ENCODE data around the gene UCK1. TPM values are rescaled to one million over a fixed set of nuclear protein-coding genes. Genes with fewer than 3 reads are reported as not detected.

Gene UCK1
- total RNA-seq, 1 donor from 2014 or later: 24.6 TPM

DNA sequence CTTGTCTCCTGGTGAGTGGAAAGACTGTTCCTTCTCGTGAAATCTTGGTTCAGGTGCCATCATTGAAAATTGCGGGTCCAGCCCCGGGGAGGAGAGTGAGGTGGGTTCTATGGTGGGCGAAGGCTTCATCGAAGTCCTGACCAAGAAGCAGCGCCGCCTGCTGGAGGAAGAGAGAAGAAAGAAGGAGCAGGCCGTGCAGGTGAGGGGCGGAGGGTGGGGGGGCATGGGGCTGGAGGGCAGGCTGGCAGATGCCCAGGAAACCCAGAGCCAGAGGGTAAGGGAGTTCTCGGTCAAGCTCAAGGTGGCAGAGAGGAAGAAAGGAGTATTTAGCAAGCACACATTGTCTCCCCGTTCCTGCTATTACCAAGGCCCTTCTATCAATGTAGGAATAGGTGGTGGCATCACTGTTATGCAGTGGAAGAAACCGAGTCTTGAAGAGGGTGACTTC lies 52.6 kb downstream of the UCK1 start:
- DNase-seq (ENCODE audit: low spot score): no peak

DNA sequence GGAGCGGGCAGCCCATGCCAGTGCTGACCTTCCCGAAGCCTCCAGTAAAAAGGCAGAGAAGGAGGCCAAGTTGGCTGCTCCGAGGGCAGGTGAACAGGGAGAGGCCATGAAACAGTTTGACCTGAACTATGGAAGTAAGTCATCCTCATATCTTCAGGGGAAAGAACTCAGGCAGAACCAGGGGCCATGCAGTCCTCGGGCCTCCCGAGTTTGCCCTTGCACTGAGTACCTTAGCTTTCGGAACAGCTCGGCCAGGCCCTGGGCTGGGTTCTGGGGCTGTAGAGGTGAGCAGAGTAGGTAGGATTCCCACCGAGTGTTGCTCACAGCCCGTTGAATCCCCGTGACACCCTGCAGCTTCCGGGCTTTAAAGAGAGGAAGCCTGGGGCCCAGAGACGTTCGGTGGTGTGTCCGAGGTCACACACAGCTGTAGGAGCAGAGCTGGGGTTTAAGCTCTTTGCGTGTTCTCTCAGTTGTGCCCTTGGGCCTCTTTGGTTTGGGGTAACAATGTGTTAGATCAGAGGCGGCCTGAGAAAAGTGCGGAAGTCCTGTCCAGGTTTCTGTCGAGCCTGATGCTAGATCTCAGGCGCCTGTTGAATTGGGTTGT lies 53.1 kb downstream of the UCK1 start:
- no peak for DNase-seq (ENCODE audit: low spot score)

DNA sequence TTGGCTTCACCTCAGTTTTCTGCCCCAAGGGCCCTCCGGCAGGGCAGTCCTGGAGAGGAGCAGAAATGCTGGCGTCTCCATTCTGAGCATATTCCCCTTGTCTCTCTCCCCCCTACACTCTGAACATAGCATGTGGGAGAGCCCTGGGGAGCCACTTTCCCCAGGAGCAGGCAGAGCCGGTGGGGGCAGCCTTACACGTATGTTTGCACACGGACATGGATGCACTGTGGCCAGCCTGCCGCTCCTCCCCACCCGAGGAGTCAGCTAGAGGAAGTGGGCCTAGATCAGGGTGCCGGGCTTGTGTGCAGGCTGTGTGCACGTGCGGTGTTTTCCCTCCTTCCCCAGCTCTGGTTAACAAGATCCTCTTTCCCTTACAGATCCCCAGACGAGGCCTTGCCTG lies 53.7 kb downstream of the UCK1 start:
- no peak for DNase-seq (ENCODE audit: low spot score)

DNA sequence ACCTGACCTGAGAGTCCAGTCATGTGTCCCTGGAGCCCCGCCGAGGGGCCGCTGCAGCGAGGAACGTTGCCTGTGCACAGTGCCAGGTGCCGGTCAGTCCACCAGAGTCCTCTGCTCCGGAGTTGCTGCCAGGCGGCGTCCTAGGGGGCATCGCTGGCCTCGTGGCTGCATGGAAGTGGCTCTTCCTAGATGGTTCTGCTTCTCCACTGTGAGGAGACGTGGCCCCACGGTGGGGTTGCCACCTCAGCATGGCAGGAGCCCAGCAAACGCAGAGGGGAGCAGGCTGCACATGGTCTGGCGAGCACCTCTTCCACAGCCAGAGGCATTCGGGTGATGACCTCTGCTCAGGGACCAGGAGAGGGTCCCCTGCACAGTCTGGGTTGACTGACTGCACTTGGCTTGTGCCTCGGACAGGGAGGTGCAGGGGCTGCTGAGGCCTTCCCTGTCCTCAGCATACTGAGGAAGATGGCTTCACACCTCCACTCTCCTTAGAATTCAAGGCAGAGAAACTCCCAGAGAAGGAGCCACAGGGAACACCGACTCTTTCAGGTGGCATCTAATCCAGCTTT lies 54.2 kb downstream of the UCK1 start:
- DNase-seq (ENCODE audit: low spot score): no peak

DNA sequence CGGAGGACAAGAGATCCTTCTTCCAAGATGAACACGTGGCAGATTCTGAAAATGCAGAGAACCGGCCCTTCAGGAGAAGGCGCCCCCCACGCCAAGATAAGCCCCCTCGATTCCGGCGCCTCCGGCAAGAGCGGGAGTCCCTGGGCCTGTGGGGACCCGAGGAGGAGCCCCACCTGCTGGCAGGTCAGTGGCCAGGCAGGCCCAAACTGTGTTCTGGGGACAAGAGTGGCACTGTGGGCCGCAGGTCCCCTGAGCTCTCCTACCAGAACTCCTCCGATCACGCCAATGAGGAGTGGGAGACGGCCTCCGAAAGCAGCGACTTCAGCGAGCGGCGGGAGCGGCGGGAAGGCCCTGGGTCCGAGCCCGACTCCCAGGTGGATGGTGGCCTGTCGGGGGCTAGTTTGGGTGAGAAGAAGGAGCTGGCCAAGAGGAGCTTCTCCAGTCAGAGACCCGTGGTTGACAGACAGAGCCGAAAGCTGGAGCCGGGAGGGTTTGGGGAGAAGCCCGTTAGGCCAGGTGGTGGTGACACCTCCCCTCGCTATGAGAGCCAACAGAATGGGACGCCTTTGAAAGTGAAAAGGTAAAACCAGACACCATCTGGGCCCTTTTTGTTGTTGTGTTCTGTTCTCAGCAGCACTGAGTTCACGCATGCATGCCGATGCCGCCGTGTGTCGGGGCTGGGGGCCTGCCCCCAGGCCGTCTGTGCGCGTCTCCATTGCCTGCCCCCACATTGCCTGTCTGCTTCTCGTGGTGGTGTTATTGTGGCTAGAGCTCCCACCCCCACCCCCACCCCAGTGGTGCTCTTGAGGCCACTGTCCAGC lies 54.9 kb downstream of the UCK1 start:
- DNase-seq (ENCODE audit: low spot score): no peak

DNA sequence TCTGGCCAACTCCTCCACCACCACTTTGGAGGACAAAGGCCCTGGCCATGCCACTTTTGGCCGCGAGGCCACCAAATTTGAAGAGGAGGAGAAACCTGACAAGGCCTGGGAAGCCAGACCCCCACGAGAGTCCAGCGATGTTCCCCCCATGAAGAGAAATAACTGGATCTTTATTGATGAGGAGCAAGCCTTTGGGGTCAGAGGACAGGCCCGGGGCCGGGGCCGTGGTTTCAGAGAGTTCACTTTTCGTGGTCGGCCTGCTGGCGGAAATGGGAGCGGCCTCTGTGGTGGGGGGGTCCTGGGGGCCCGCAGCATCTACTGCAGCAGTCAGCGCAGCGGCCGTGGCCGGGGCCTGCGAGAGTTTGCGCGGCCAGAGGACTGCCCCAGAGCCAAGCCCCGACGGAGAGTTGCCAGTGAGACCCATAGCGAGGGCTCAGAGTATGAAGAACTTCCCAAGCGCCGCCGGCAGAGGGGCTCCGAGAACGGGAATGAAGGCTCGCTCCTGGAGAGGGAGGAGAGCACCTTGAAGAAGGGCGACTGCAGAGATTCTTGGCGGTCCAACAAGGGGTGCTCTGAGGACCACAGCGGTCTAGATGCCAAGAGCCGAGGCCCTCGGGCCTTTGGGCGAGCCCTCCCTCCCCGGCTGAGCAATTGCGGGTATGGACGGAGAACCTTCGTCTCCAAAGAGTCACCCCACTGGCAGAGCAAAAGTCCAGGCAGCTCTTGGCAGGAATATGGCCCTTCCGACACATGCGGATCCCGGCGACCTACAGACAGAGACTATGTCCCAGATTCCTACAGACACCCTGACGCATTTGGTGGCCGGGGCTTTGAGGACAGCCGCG lies 55.7 kb downstream of the UCK1 start:
- no peak for DNase-seq (ENCODE audit: low spot score)

DNA sequence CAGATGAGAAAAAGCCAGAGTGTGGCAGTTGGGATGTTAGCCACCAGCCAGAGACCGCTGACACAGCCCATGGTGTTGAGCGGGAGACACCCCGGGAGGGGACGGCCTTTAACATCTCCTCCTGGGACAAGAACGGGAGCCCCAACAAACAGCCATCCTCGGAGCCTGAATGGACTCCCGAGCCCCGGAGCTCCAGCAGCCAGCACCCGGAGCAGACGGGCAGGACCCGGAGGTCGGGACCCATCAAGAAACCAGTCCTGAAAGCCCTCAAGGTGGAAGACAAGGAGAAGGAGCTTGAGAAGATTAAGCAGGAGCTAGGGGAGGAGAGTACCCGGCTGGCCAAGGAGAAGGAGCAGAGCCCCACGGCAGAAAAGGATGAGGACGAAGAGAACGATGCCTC lies 56.4 kb downstream of the UCK1 start:
- peak; percentile 59 for DNase-seq (ENCODE audit: low spot score)

DNA sequence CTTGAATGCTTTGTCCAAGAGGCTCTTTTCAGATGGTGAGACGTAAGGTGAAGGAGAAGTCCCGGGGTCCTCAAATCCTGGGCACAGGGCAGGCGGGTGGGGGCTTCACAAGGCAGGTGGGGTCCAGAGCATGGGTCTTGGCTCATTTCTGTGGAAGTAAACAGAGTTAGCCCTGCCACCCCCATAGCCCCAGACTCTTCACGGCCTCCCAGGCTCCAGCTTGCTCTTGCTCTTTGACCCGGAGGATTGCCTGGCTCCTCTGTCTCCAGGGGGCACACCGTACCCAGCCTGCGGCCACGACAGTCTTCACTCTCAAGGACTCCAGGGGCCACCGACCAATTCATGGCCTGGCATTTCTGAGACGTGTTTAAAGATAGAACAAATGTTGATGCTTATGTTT lies 57.2 kb downstream of the UCK1 start:
- DNase-seq (ENCODE audit: low spot score): peak; percentile 72

Other genes starting within 250 kb of the UCK1 start
- gene PLPP7, start 241.5 kb downstream of the UCK1 start, total RNA-seq: 13.9 TPM
- gene PRRC2B, start 137.2 kb downstream of the UCK1 start, total RNA-seq: 185 TPM
- 17.3 TPM for gene POMT1, start 28.3 kb downstream of the UCK1 start, total RNA-seq
- gene PRRT1B, start 14.3 kb upstream of the UCK1 start, total RNA-seq: not detected
- 106 TPM for gene RAPGEF1, start 208.8 kb upstream of the UCK1 start, total RNA-seq